Ascending aorta (tissue), 2 donors: ENCODE measurements around the gene DHX34. TPM values are rescaled to one million over a fixed set of nuclear protein-coding genes. Genes with fewer than 3 reads are reported as not detected.

ENCODE experiments used
- DNase-seq, 2 donors: peaks; one replicate each; pipeline ENCODE4 v3.0.0-alpha.2; 2019; ENCODE audit warnings: low spot score in 2 of 2
- H3K27ac ChIP-seq, 2 donors: fragments of 200-600 bp; sonication (generic); one replicate each; pipeline ENCODE4 v1.5.1; 2016 to 2017; ENCODE audit warnings: mild to moderate bottlenecking in 1 of 2
- H3K27me3 ChIP-seq: fragments of 200-600 bp; sonication (generic); one replicate; pipeline ENCODE4 v1.5.1; 2017
- H3K36me3 ChIP-seq, 2 donors: fragments of 200-600 bp; sonication (generic); one replicate each; pipeline ENCODE4 v1.5.1; 2016
- H3K4me1 ChIP-seq, 2 donors: fragments of 200-600 bp; sonication (generic); one replicate each; pipeline ENCODE4 v1.5.1; 2016 to 2017; ENCODE audit warnings: mild to moderate bottlenecking in 1 of 2
- H3K4me3 ChIP-seq, 2 donors: fragments of 200-600 bp; sonication (generic); one replicate each; pipeline ENCODE4 v1.5.1; 2016 to 2017; ENCODE audit warnings: mild to moderate bottlenecking in 1 of 2
- H3K9me3 ChIP-seq, 2 donors: fragments of 200-600 bp; sonication (generic); one replicate each; pipeline ENCODE4 v1.5.1; 2016
- intact Hi-C: fragments of 100-400 bp; cut with DNase I; formaldehyde crosslinking; loops from one replicate; pipeline ENCODE4 v1.15.1; 2023
- total RNA-seq: library from RNA; depleted of rRNA; stranded (reverse); fragments of >200 nt; gene quantifications from one replicate; pipeline ENCODE4 v1.1.0, GENCODE V29; 2016
- TF ChIP-seq, protein P1 (sequence below), 3 experiments: fragments of 200-600 bp in 2 of 3; fragments of 450-650 bp in 1 of 3; sonication (generic) in 2 of 3; IDR thresholded peaks; one replicate each; pipeline ENCODE4 v1.5.1; 2016 to 2019; ENCODE audit warnings: antibody characterized with exemption in 3 of 3, mild to moderate bottlenecking in 1 of 3, moderate library complexity in 1 of 3

Gene DHX34
- total RNA-seq, 1 donor from 2014 or later: 8.0 TPM

DNA sequence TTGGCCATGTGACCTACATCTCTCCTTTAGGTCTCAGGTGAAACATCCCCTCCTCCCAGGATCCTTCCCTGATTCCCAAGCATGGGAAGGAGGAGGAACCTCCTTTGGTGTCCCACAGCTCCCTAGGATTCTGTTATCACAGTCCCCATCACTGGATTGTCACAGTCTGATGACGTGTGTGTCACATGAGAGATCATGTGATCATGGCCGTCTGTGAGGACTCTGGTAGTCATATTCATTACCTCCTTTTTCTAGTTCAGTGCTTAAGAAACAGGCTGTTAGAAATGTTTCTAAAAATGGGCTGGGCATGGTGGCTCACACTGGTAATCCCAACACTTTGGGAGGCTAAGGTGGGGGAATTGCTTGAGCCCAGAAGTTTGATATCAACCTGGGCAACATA lies 3.0 kb downstream of the DHX34 start:
- peaks cover 0 to 12% of the 10 kb centered on the region in 2 donors for H3K4me1 ChIP-seq
- H3K27ac ChIP-seq: no peak overlapping the region
- TF ChIP-seq, protein P1, sequence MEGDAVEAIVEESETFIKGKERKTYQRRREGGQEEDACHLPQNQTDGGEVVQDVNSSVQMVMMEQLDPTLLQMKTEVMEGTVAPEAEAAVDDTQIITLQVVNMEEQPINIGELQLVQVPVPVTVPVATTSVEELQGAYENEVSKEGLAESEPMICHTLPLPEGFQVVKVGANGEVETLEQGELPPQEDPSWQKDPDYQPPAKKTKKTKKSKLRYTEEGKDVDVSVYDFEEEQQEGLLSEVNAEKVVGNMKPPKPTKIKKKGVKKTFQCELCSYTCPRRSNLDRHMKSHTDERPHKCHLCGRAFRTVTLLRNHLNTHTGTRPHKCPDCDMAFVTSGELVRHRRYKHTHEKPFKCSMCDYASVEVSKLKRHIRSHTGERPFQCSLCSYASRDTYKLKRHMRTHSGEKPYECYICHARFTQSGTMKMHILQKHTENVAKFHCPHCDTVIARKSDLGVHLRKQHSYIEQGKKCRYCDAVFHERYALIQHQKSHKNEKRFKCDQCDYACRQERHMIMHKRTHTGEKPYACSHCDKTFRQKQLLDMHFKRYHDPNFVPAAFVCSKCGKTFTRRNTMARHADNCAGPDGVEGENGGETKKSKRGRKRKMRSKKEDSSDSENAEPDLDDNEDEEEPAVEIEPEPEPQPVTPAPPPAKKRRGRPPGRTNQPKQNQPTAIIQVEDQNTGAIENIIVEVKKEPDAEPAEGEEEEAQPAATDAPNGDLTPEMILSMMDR (IDR thresholded peaks at IDR 0.05): no peak
- H3K9me3 ChIP-seq: no peaks in the 10 kb centered on the region
- no peaks in the 10 kb centered on the region for H3K27me3 ChIP-seq
- peaks cover 36 to 45% of the 10 kb centered on the region in 2 donors for H3K36me3 ChIP-seq
- DNase-seq: no peak
- no peak overlapping the region for H3K4me3 ChIP-seq
- intact Hi-C loops: no loop called here

DNA sequence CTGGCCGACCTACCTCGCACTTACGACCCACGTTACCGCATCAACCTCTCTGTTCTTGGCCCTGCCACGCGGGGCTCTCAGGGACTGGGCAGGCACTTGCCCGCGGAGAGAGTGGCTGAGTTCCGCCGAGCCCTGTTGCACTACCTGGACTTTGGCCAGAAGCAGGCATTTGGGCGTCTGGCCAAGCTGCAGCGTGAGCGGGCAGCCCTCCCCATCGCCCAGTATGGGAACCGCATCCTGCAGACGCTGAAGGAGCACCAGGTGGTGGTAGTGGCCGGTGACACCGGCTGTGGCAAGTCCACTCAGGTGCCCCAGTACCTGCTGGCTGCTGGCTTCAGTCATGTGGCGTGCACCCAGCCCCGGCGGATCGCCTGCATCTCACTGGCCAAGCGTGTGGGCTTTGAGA lies 4.2 kb downstream of the DHX34 start:
- no peak for DNase-seq
- intact Hi-C loops: no loop called here
- peaks cover 0 to 12% of the 10 kb centered on the region in 2 donors for H3K4me1 ChIP-seq
- H3K27ac ChIP-seq: no peak overlapping the region
- peaks cover 48 to 57% of the 10 kb centered on the region in 2 donors for H3K36me3 ChIP-seq
- TF ChIP-seq, protein P1 (IDR thresholded peaks at IDR 0.05): no peak
- no peaks in the 10 kb centered on the region for H3K9me3 ChIP-seq
- H3K4me3 ChIP-seq: no peak overlapping the region
- no peaks in the 10 kb centered on the region for H3K27me3 ChIP-seq

DNA sequence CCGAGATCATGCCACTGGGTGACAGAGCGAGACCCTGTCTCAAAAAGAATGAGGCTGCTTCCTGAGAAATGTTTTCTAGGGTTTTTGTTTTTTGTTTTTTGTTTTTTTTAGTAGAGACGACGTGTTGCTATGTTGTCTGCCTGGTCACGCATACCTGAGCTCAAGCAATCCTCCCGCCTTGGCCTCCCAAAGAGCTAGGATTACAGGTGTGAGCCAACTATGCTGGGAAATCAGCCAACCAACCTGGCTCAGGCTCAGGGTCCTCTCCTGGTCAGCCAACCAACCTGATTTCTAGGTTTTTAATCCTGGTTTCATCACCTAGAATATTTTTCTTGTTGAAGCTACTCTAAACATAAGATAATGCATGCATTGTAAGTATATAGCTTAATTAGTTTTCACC lies 7.8 kb downstream of the DHX34 start:
- Histone ChIP-seq H3K27me3 (no peaks in the 10 kb centered on the region), H3K4me3 (no peak overlapping the region), H3K27ac (no peak overlapping the region), H3K4me1 (no peaks in the 10 kb centered on the region), H3K9me3 (no peaks in the 10 kb centered on the region), H3K36me3 (peaks cover 75 to 93% of the 10 kb centered on the region in 2 donors)
- TF ChIP-seq, protein P1 (IDR thresholded peaks at IDR 0.05): no peak
- intact Hi-C loops: no loop called here
- no peak for DNase-seq

DNA sequence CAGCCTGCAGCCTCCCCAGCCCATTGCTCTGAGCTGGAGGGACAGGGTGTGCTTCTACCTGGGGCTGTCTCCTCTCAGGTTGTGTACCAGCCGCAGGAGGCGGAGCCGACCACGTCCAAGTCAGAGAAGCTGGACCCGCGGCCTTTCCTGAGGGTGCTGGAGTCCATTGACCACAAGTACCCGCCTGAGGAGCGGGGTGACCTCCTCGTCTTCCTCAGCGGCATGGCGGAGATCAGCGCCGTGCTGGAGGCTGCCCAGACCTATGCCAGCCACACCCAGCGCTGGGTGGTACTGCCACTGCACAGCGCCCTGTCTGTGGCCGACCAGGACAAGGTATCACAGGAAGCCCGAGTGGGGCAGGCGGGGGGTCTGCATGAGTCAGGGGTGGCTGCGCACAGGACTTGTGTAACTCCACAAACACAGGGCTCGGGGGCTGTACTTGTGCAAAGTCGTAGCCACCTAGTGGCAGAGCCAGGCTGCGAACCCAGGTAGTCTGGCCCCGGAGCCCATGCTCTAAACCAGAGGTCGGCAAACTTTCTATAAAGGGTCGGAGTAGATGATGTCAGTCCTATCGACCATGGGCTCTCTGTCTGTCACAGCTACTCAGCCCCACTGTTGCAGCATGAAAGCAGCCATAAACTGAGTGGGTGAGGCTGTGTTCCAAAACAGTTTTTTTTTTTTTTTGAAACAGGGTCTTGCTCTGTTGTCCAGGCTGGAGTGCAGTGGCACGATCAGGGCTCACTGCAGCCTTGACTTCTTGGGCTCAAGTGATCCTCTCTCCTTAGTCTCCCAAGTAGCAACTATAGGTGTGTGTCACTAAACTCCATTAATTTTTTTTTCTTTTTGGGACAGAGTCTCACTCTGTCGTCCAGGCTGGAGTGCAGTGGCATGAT lies 8.9 kb downstream of the DHX34 start:
- peaks cover 83 to 100% of the 10 kb centered on the region in 2 donors for H3K36me3 ChIP-seq
- H3K4me1 ChIP-seq: no peaks in the 10 kb centered on the region
- intact Hi-C loops: no loop called here

DNA sequence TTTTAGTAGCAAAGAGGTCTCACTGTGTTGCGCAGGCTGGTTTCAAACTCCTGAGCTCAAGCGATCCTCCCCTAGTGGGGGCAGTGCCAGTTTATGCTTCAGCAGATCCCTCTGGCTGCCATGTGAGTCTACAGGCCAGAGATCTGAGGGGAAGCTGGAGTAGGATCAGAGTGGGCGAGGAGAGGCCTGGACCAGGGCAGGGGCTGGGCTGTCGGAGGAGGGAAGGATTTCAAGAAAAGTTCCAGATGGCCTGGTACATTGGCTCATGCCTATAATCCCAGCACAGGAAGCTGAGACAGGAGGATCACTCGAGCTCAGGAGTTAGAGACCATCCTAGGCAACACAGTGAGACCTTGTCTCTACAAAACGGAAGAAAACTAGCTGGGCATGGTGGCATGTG lies 9.8 kb downstream of the DHX34 start:
- intact Hi-C loops: no loop called here
- no peaks in the 10 kb centered on the region for H3K9me3 ChIP-seq
- H3K4me1 ChIP-seq: no peaks in the 10 kb centered on the region
- TF ChIP-seq, protein P1 (IDR thresholded peaks at IDR 0.05): no peak
- no peaks in the 10 kb centered on the region for H3K27me3 ChIP-seq
- no peak overlapping the region for H3K4me3 ChIP-seq
- no peak overlapping the region for H3K27ac ChIP-seq
- DNase-seq: no peak
- H3K36me3 ChIP-seq: peaks cover 83 to 100% of the 10 kb centered on the region in 2 donors

More for the DNA sequence above, 8.9 kb downstream of the DHX34 start:
- Histone ChIP-seq H3K27me3 (no peaks in the 10 kb centered on the region), H3K27ac (no peak overlapping the region), H3K4me3 (no peak overlapping the region), H3K9me3 (no peaks in the 10 kb centered on the region)
- TF ChIP-seq, protein P1 (IDR thresholded peaks at IDR 0.05): no peak
- DNase-seq: no peak
